Epithelial cell of proximal tubule (primary cell): ENCODE data around the gene ATP2B2. TPM values are rescaled to one million over a fixed set of nuclear protein-coding genes. Genes with fewer than 3 reads are reported as not detected.

ENCODE experiments used
- DNase-seq: peaks from one replicate; pipeline ENCODE4 v3.0.0-alpha.2; 2011; ENCODE audit warnings: low read depth
- H3K4me3 ChIP-seq: 2 replicates; pipeline ENCODE4 v1.5.1; 2011; ENCODE audit warnings: low read depth, mild to moderate bottlenecking, low read length
- total RNA-seq: library from RNA; depleted of rRNA; stranded (reverse); fragments of >200 nt; gene quantifications from 2 replicates; pipeline ENCODE4 v1.2.3, GENCODE V29; 2015
- TF ChIP-seq, protein P1 (sequence below): conservative IDR thresholded peaks from 2 replicates; pipeline ENCODE4 v1.5.1; 2012; ENCODE audit warnings: low read depth, mild to moderate bottlenecking, low read length

The ATP2B2 gene
- total RNA-seq, 1 donor from 2014 or later, result not detected

GRCh38 chr3:10396931-10397330 is 108.5 kb downstream of the ATP2B2 start:
- H3K4me3 ChIP-seq, result no peak overlapping the region
- DNase-seq, result no peak
- TF ChIP-seq, protein P1, sequence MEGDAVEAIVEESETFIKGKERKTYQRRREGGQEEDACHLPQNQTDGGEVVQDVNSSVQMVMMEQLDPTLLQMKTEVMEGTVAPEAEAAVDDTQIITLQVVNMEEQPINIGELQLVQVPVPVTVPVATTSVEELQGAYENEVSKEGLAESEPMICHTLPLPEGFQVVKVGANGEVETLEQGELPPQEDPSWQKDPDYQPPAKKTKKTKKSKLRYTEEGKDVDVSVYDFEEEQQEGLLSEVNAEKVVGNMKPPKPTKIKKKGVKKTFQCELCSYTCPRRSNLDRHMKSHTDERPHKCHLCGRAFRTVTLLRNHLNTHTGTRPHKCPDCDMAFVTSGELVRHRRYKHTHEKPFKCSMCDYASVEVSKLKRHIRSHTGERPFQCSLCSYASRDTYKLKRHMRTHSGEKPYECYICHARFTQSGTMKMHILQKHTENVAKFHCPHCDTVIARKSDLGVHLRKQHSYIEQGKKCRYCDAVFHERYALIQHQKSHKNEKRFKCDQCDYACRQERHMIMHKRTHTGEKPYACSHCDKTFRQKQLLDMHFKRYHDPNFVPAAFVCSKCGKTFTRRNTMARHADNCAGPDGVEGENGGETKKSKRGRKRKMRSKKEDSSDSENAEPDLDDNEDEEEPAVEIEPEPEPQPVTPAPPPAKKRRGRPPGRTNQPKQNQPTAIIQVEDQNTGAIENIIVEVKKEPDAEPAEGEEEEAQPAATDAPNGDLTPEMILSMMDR, result no peak

- no peak for DNase-seq
- H3K4me3 ChIP-seq, result no peak overlapping the region
- TF ChIP-seq, protein P1, result no peak
Observed at GRCh38 chr3:10396083-10396482, 109.3 kb downstream of the ATP2B2 start.

DNA sequence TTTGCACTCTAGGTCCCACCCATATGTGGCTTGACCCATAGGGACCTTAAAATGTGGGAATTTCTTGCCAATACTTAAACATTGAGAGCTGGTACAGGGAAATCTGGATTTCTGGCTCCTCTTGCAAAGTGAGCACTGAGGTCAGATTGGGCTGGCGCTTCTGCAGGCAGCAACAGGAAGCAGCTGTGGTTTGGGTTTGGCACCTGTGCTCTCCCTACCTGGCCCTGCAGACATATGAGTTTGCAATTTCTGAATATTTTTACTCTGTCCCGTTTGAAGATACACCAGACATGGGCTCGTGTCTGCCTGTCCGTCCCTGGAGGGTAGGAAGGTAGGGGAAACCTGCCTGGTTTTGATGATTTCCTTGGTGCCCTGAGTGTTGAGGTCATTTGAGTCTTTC is 109.7 kb downstream of the ATP2B2 start:
- no peak for DNase-seq
- H3K4me3 ChIP-seq, result no peak overlapping the region
- TF ChIP-seq, protein P1, result no peak

- no peak overlapping the region for H3K4me3 ChIP-seq
- TF ChIP-seq, protein P1, result no peak
- no peak for DNase-seq
Observed at GRCh38 chr3:10395196-10395595, 110.2 kb downstream of the ATP2B2 start.

GRCh38 chr3:10394491-10395025 is 110.8 kb downstream of the ATP2B2 start:
- TF ChIP-seq, protein P1, result no peak
- no peak for DNase-seq
- H3K4me3 ChIP-seq, result no peak overlapping the region

GRCh38 chr3:10393514-10393913 is 111.9 kb downstream of the ATP2B2 start:
- H3K4me3 ChIP-seq, result no peak overlapping the region
- TF ChIP-seq, protein P1, result no peak
- DNase-seq, result no peak

DNA sequence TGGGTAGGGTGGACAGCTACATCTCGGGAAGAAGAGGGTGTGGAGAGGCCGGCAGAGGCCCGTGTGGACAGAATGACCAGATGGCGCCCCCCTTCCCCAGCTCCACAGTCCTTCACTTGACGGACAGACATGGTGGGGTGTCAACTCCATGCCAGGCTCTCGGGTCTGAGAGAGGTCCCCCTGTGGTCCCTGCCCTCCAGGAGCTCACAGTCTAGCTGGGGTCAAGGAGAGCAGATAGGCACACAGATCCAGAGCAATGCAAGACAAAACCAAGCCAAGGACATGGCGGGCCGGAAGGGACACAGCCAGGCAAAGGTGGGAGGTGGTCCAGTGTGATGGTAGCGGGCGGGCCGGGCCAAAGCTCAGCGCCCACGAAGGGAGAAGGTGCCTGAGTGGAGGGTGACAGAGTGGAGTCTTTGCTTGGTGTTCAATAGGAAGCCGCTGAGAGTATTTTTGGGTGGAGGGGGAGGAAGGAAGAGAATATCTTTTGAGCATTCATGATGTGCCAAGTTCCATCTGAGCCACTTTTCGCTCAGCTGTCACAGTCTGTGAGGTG is 112.4 kb downstream of the ATP2B2 start:
- no peak overlapping the region for H3K4me3 ChIP-seq
- DNase-seq, result no peak
- TF ChIP-seq, protein P1, result no peak
